HG03097 (cell line): Measurements from ENCODE around the gene RGR.
A peak's percentile ranks its signal among the peaks of the same experiment; 100 is the strongest.
"Not testable (repeated sequence)": the region's sequence is repeated elsewhere in the genome, so short reads cannot be mapped to it uniquely, and the experiment has no call there.

Experiments used
- ATAC-seq: cut with Tn5 transposase; IDR thresholded peaks from one replicate; pipeline ENCODE4 v1.9.1; 2021; ENCODE audit not compliant: unreplicated experiment, low FRiP score

Gene RGR

DNA sequence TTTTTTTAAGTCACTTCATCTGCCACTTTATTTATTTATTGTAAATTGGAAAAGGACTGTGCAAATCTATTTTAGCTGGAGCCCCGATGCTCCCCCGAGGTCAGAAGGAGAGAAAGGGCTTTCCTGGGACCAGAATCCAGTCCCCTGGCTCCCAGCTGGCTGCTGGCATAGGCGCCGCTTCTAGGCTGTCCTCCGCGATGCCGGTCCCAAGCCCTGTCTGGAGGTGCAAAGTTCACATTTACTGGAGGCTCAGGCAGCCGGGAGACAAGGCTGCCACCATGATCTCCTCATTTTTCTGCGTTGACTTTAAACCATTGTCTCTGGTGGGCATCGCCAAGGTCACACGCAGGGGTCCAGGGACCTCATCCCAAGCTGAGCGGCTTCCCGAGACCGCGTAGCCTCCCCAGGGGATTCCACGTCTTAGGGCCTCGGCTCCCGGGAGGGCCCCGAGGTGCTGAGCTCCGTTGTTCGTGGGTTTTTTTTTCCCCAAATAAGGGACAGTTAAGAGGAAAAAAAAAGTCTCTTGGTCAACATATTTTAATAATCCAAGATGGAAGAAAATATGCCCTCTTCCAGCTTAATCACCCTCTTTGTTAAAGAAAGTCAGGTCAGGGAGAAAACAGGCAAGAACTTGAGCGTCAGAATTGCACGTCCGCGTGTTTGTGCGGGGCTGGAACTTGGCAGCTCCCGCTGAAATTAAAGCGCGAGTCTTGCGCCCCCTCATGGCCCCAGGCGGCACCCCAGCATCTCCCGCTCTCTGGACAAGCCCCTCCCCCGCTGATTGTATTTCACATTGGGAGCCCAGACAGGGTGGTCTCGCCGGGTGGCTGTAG, 11.9 kb downstream of the RGR start:
- no peak for ATAC-seq

GRCh38 chr10:84257343-84258020, 12.6 kb downstream of the RGR start:
- no peak for ATAC-seq

DNA sequence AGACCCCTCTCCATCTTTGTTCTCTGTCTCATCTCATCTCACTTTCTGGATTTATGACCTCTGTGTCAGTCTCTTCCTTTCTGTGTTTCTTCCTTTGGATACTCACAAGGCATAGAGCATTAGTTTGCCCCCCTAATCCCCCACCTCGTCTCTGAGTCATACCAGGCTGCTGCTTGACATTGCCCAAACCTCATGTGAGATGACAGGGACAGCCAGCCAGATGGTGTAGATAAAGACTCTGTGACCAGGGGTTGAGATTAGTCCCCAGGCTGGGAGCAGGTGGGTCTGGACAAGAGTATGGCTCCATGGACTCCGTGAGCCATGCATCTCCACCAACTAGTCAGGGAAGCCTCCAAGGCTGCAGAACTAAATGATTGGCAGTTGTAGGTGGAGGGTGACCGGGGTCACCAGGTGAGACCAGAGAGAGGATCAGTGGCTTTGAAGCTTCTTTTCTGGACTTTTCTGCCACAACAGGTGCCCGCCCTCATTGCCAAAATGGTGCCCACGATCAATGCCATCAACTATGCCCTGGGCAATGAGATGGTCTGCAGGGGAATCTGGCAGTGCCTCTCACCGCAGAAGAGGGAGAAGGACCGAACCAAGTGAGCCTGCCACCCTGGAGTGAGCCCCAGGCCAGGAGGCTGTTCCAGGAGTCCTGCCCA, 13.3 kb downstream of the RGR start:
- no peak for ATAC-seq

DNA sequence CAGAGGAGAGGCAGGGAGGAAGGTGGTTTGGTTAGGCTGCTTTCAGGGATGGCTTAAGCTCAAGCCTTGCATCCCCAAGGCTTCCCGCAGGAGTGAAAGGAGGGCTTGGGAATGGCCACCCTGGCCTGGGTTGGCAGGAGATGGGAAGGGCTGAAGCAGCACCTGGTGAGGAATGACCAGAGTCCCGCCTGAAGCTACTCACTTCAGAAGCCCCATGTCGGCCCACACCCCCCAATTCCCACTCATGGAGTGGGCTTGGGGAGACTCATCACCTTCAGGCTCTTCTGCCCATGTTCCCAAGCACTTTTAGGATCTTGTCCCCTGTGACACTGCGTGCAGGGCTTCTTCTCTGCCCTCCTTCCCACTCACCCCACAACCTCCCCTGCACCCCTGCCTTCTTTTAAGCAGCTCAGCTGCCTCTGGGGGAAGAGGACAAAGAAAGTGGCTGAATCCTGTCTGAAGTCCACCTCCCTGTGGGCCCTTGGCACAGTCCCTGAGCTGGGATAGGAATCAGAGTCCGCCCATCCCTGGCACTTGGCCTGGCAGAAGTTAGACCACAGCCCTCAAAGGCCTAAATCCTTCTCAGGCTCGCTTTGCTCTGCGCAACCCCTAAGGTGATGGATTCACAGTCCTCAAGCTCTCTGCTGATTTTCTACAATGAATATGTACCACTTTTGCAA, 16.5 kb downstream of the RGR start:
- no peak for ATAC-seq

GRCh38 chr10:84262190-84262956, 17.5 kb downstream of the RGR start:
- no peak for ATAC-seq

GRCh38 chr10:84263716-84264115, 18.9 kb downstream of the RGR start:
- no peak for ATAC-seq

GRCh38 chr10:84264611-84265141, 19.8 kb downstream of the RGR start:
- peak; percentile 92 for ATAC-seq

DNA sequence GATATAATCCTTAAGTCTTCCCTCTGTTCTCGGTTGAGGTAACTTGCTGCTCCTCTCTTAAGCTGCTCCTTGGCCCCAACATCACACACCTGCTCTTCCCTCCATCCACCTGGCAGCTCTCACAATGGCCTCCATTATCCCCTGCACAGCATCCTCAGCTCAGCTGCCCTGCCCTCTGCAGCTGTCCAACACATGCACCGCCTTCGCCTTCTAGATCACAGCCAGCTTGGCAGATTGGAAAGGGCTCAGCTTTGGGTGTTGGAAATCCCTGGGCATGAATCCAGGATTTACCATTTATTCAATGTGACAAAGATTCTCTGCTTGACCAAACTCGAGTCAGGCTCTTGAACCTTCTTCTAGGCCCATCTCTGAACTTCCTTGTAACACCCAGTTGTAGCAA, 20.6 kb downstream of the RGR start:
- no peak for ATAC-seq

- no peak for ATAC-seq
Observed at GRCh38 chr10:84267503-84268126, 22.8 kb downstream of the RGR start.

- no peak for ATAC-seq
Observed at GRCh38 chr10:84269162-84269561, 24.3 kb downstream of the RGR start.

- no peak for ATAC-seq
Observed at GRCh38 chr10:84269773-84270172, 24.9 kb downstream of the RGR start.

- ATAC-seq = no peak
Observed at GRCh38 chr10:84270708-84271107, 25.9 kb downstream of the RGR start.

DNA sequence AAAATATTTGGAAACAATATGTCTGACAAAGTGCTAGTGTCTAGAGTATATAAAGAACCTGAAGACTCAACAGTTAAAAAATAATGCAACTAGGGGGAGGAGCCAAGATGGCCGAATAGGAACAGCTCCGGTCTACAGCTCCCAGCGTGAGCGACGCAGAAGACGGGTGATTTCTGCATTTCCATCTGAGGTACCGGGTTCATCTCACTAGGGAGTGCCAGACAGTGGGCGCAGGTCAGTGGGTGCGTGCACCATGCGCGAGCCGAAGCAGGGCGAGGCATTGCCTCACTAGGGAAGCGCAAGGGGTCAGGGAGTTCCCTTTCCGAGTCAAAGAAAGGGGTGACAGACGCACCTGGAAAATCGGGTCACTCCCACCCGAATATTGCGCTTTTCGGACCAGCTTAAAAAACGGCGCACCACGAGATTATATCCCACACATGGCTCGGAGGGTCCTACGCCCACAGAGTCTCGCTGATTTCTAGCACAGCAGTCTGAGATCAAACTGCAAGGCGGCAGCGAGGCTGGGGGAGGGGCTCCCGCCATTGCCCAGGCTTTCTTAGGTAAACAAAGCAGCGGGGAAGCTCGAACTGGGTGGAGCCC, 35.1 kb downstream of the RGR start:
- not testable (repeated sequence) for ATAC-seq

GRCh38 chr10:84286695-84287094, 41.8 kb downstream of the RGR start:
- ATAC-seq = no peak

- ATAC-seq = no peak
Observed at GRCh38 chr10:84288151-84288550, 43.3 kb downstream of the RGR start.

- no peak for ATAC-seq
Observed at GRCh38 chr10:84289521-84290200, 44.8 kb downstream of the RGR start.

- no peak for ATAC-seq
Observed at GRCh38 chr10:84290235-84290634, 45.4 kb downstream of the RGR start.

DNA sequence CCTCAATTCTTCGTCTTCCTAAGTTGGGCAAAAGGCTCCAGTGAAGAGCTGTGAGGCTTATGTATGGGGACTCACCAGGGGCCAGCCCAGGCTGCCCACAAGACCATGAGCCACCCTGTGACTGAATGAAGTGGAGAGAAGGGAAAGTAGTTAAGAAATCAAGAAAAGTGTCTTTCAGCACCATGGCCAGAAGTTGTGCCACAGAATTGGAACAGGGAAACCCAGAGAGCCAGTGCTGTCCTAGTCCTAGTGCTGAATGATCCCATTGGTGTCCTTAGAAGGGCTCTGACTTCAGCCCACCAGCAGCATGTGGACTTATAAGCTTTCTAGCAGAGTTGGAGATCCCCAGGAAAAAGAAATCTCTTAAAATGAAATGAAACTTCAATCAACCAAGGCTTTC, 46.5 kb downstream of the RGR start:
- ATAC-seq = no peak

- no peak for ATAC-seq
Observed at GRCh38 chr10:84292502-84292901, 47.6 kb downstream of the RGR start.
